HEK293T (cell line): Measurements from ENCODE around the gene TPD52L1.

ENCODE experiments used
- CTBP1 ChIP-seq: fragments of 450-650 bp; IDR thresholded peaks from 2 replicates; pipeline ENCODE4 v1.6.1; 2016; ENCODE audit warnings: borderline replicate concordance
- ELF4 ChIP-seq: fragments of 450-650 bp; IDR thresholded peaks from 2 replicates; pipeline ENCODE4 v1.6.1; 2017; ENCODE audit warnings: antibody characterized with exemption
- HDGF ChIP-seq: fragments of 450-650 bp; IDR thresholded peaks from 2 replicates; pipeline ENCODE4 v1.6.1; 2017; ENCODE audit warnings: antibody characterized with exemption, borderline replicate concordance
- TARDBP ChIP-seq: fragments of 450-650 bp; IDR thresholded peaks from 2 replicates; pipeline ENCODE4 v1.6.1; 2016

GRCh38 chr6:125194941-125195340, 41.4 kb downstream of the TPD52L1 start:
- no peak for TF ChIP-seq HDGF
- no peak for TF ChIP-seq ELF4
- TF ChIP-seq CTBP1: no peak
- TF ChIP-seq TARDBP: no peak
